Measurements from ENCODE around the gene WNT7A.

GRCh38 chr3:13849018-13849417 lies 30.9 kb downstream of the WNT7A start:
- TF ChIP-seq, protein P1, sequence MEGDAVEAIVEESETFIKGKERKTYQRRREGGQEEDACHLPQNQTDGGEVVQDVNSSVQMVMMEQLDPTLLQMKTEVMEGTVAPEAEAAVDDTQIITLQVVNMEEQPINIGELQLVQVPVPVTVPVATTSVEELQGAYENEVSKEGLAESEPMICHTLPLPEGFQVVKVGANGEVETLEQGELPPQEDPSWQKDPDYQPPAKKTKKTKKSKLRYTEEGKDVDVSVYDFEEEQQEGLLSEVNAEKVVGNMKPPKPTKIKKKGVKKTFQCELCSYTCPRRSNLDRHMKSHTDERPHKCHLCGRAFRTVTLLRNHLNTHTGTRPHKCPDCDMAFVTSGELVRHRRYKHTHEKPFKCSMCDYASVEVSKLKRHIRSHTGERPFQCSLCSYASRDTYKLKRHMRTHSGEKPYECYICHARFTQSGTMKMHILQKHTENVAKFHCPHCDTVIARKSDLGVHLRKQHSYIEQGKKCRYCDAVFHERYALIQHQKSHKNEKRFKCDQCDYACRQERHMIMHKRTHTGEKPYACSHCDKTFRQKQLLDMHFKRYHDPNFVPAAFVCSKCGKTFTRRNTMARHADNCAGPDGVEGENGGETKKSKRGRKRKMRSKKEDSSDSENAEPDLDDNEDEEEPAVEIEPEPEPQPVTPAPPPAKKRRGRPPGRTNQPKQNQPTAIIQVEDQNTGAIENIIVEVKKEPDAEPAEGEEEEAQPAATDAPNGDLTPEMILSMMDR (IDR thresholded peaks at IDR 0.05; ENCODE audit: extremely low read depth in 1 of 2, insufficient read depth in 1 of 2, low read depth in 1 of 2, low read length in 2 of 2): no peak
- no peak for TF ChIP-seq JUN (IDR thresholded peaks at IDR 0.05; ENCODE audit: borderline replicate concordance, insufficient read depth, insufficient read length, low read depth)
